GM12891 (cell line): ENCODE results near the gene MMEL1.

Source experiments
- POLR2AphosphoS5 ChIP-seq: IDR thresholded peaks from 2 replicates; pipeline ENCODE4 v1.6.1; 2011; ENCODE audit warnings: low read depth, low read length, control low read depth
- TAF1 ChIP-seq: IDR thresholded peaks from 2 replicates; pipeline ENCODE4 v1.6.1; 2011; ENCODE audit warnings: low read depth, low read length, control low read depth

DNA sequence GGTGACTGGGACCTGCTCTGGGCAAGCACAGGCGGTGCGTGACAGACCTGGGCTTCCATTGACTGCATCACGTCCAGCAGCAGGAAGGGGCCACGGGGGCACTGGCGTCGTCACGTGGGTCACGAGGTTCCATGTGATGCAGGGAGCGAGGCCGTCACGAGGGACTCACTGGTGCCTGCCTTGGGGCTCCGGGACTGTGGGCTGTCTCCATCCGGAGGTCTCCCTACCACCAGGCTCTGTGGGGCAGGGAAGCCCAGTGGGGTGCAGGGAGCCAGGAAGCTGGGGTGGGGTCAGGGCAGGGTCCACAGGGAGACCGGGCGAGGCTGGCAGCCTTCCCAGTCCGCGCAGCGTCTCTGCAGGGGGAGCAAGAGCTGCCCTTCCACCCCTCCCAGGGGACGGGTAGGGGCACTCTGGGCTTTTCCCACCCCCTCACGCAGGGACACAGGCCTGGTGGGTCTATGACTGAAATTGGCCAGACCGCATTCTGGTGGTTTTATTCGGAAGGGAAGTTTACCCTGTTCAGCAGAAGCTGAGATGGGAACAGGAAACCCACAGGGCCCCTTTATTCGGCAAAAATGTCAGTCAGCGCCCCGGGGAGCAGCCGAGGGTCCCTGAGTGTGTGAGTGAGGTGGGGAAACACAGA is 77.1 kb downstream of the MMEL1 start:
- no peak for TF ChIP-seq TAF1
- peak; percentile 47; the same call in 1 of the 2 replicates for TF ChIP-seq POLR2AphosphoS5
